Liver (tissue), 9 donors: Measurements from ENCODE around the gene ZFHX2. TPM values are rescaled to one million over a fixed set of nuclear protein-coding genes. Genes with fewer than 3 reads are reported as not detected.

Experiments used
- DNase-seq: peaks from one replicate; pipeline ENCODE4 v3.0.0-alpha.2; 2017; ENCODE audit warnings: low spot score
- H3K27ac ChIP-seq, 2 donors: one replicate each; pipeline ENCODE4 v1.7.0; 2013; ENCODE audit warnings: inconsistent platforms in 2 of 2, low read length in 2 of 2, control low read depth in 1 of 2, low read depth in 1 of 2, mild to moderate bottlenecking in 1 of 2
- H3K27me3 ChIP-seq, 4 donors: one replicate each; pipeline versions ENCODE4 v1.6.1 to v1.7.0; 2013; ENCODE audit warnings: low read length in 3 of 4, inconsistent platforms in 1 of 4, mild to moderate bottlenecking in 1 of 4, moderate library complexity in 1 of 4; ENCODE audit not compliant: control insufficient read depth in 4 of 4, insufficient read depth in 4 of 4
- H3K36me3 ChIP-seq, 4 donors: one replicate each; pipeline versions ENCODE4 v1.6.1 to v1.7.0; 2013; ENCODE audit warnings: low read length in 3 of 4, mild to moderate bottlenecking in 3 of 4, low read depth in 1 of 4, moderate library complexity in 1 of 4; ENCODE audit not compliant: control insufficient read depth in 4 of 4, insufficient read depth in 3 of 4
- H3K4me1 ChIP-seq, 4 donors: one replicate each; pipeline versions ENCODE4 v1.6.1 to v1.7.0; 2013; ENCODE audit warnings: low read length in 3 of 4, mild to moderate bottlenecking in 3 of 4, moderate library complexity in 1 of 4; ENCODE audit not compliant: control insufficient read depth in 4 of 4, insufficient read depth in 4 of 4
- H3K4me3 ChIP-seq, 3 donors: one replicate each; pipeline versions ENCODE4 v1.6.1 to v1.7.0; 2013; ENCODE audit warnings: low read length in 3 of 3, control low read depth in 1 of 3, low read depth in 1 of 3, mild to moderate bottlenecking in 1 of 3
- H3K9ac ChIP-seq, 2 donors: one replicate each; pipeline ENCODE4 v1.7.0; 2013; ENCODE audit warnings: low read length in 2 of 2, mild to moderate bottlenecking in 2 of 2, moderate library complexity in 2 of 2, control low read depth in 1 of 2, low read depth in 1 of 2
- H3K9me3 ChIP-seq, 4 donors: one replicate each; pipeline versions ENCODE4 v1.6.1 to v1.7.0; 2013; ENCODE audit warnings: low read length in 3 of 4; ENCODE audit not compliant: control insufficient read depth in 4 of 4
- EGR1 ChIP-seq, 2 donors: IDR thresholded peaks; 2 replicates each; pipeline ENCODE4 v1.6.1; 2016 to 2018; ENCODE audit warnings: antibody characterized with exemption in 2 of 2, low read depth in 2 of 2
- FOXA1 ChIP-seq: IDR thresholded peaks from 2 replicates; pipeline ENCODE4 v1.6.1; 2016; ENCODE audit warnings: antibody characterized with exemption
- FOXA2 ChIP-seq: IDR thresholded peaks from 2 replicates; pipeline ENCODE4 v1.6.1; 2016; ENCODE audit warnings: antibody characterized with exemption
- GABPA ChIP-seq, 2 donors: IDR thresholded peaks in 1 of 2; conservative IDR thresholded peaks in 1 of 2; 2 replicates each; pipeline ENCODE4 v1.6.1; 2016; ENCODE audit warnings: antibody characterized with exemption in 2 of 2, mild to moderate bottlenecking in 1 of 2, moderate library complexity in 1 of 2
- HNF4A ChIP-seq, 2 donors: conservative IDR thresholded peaks; 2 replicates each; pipeline ENCODE4 v1.6.1; 2016; ENCODE audit warnings: antibody characterized with exemption in 2 of 2, mild to moderate bottlenecking in 2 of 2
- HNF4G ChIP-seq: IDR thresholded peaks from 2 replicates; pipeline ENCODE4 v1.6.1; 2016; ENCODE audit warnings: antibody characterized with exemption
- JUND ChIP-seq, 2 donors: IDR thresholded peaks; 2 replicates each; pipeline ENCODE4 v1.6.1; 2016; ENCODE audit warnings: antibody characterized with exemption in 2 of 2
- NR2F2 ChIP-seq: IDR thresholded peaks from 2 replicates; pipeline ENCODE4 v1.6.1; 2016; ENCODE audit warnings: antibody characterized with exemption
- RAD21 ChIP-seq, 2 donors: IDR thresholded peaks; 2 replicates each; pipeline ENCODE4 v1.6.1; 2016; ENCODE audit warnings: antibody characterized with exemption in 2 of 2, mild to moderate bottlenecking in 2 of 2
- REST ChIP-seq: IDR thresholded peaks from 2 replicates; pipeline ENCODE4 v1.6.1; 2016; ENCODE audit warnings: antibody characterized with exemption, mild to moderate bottlenecking
- RXRA ChIP-seq, 2 donors: IDR thresholded peaks; 2 replicates each; pipeline ENCODE4 v1.6.1; 2017 to 2018; ENCODE audit warnings: antibody characterized with exemption in 2 of 2, mild to moderate bottlenecking in 1 of 2
- SP1 ChIP-seq: IDR thresholded peaks from 2 replicates; pipeline ENCODE4 v1.6.1; 2018; ENCODE audit warnings: antibody characterized with exemption, mild to moderate bottlenecking
- YY1 ChIP-seq: IDR thresholded peaks from 2 replicates; pipeline ENCODE4 v1.6.1; 2016; ENCODE audit warnings: antibody characterized with exemption, mild to moderate bottlenecking
- ZBTB33 ChIP-seq: IDR thresholded peaks from 2 replicates; pipeline ENCODE4 v1.6.1; 2016; ENCODE audit warnings: antibody characterized with exemption
- WGBS: extraction: QIAGEN DNeasy Blood & Tissue Kit; methylation state at CpG from one replicate; pipeline ENCODE4 v1.1.7; 2013; 5-methylcytosine and 5-hydroxymethylcytosine counted together
- polyA plus RNA-seq, 2 donors: library from polyadenylated mRNA; stranded (reverse) in 1 of 2; unstranded in 1 of 2; fragments of 200-250 nt in 1 of 2; fragments of >200 nt in 1 of 2; fragmentation: Nextera tagmentation in 1 of 2; extraction: Ambion mirVana in 1 of 2; gene quantifications; one replicate each; pipeline versions ENCODE4 v1.2.1 to v1.2.3, GENCODE V29; 2013 to 2015
- total RNA-seq, 2 donors: library from RNA; depleted of rRNA; stranded (reverse); fragments of >200 nt; gene quantifications; one replicate each; pipeline ENCODE4 v1.2.3, GENCODE V29; 2014
- TF ChIP-seq, protein P1 (sequence below): IDR thresholded peaks from 2 replicates; pipeline ENCODE4 v1.6.1; 2016; ENCODE audit warnings: antibody characterized with exemption
- TF ChIP-seq, protein P2 (sequence below): fragments of 150-350 bp; IDR thresholded peaks from 2 replicates; pipeline ENCODE4 v1.5.1; 2017; ENCODE audit warnings: improper control_type of control experiment, low read depth, low read length; ENCODE audit not compliant: missing input control
- donor health status: healthy.
- donor health status: healthy.
- donor health status: healthy.
- donor health status: healthy.
- donor health status: healthy.

Gene ZFHX2
- total and polyA plus RNA-seq, 4 donors = 0.06 to 0.14 (median 0.10) TPM

- Histone ChIP-seq H3K9ac (no peak overlapping the region), H3K9me3 (no peaks in the 10 kb centered on the region), H3K27ac (no peak overlapping the region), H3K36me3 (no peaks in the 10 kb centered on the region), H3K4me1 (no peaks in the 10 kb centered on the region), H3K4me3 (no peak overlapping the region), H3K27me3 (no peaks in the 10 kb centered on the region)
- DNase-seq = no peak
- TF ChIP-seq YY1 = no peak
- TF ChIP-seq HNF4A (conservative IDR thresholded peaks at IDR 0.05) = no peak
- no peak for TF ChIP-seq RXRA (IDR thresholded peaks at IDR 0.05)
- TF ChIP-seq RAD21 (IDR thresholded peaks at IDR 0.05) = no peak
- no peak for TF ChIP-seq REST
- no peak for TF ChIP-seq HNF4G
- TF ChIP-seq EGR1 (IDR thresholded peaks at IDR 0.05; ENCODE audit: low read depth in 2 of 2) = no peak
- TF ChIP-seq FOXA2 = no peak
- TF ChIP-seq JUND (IDR thresholded peaks at IDR 0.05) = no peak
- TF ChIP-seq GABPA (IDR thresholded peaks at IDR 0.05 in 1 of 2, conservative IDR thresholded peaks at IDR 0.05 in 1 of 2) = no peak
- TF ChIP-seq SP1 = no peak
Observed at GRCh38 chr14:23492618-23493272, 58.8 kb downstream of the ZFHX2 start.

- H3K4me3 ChIP-seq = no peak overlapping the region
- 93% methylated on average over 7 of the region's 7 CpGs for WGBS
- no peaks in the 10 kb centered on the region for H3K9me3 ChIP-seq
- H3K9ac ChIP-seq = no peak overlapping the region
- H3K4me1 ChIP-seq = no peaks in the 10 kb centered on the region
- no peaks in the 10 kb centered on the region for H3K27me3 ChIP-seq
- no peak for DNase-seq
- no peak overlapping the region for H3K27ac ChIP-seq
- H3K36me3 ChIP-seq = peaks cover 0 to 10% (median 4%) of the 10 kb centered on the region in 4 donors
- no peak for TF ChIP-seq FOXA2
- TF ChIP-seq, protein P1, sequence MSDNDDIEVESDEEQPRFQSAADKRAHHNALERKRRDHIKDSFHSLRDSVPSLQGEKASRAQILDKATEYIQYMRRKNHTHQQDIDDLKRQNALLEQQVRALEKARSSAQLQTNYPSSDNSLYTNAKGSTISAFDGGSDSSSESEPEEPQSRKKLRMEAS = no peak
- no peak for TF ChIP-seq JUND (IDR thresholded peaks at IDR 0.05)
- no peak for TF ChIP-seq YY1
- no peak for TF ChIP-seq EGR1 (IDR thresholded peaks at IDR 0.05; ENCODE audit: low read depth in 2 of 2)
- no peak for TF ChIP-seq GABPA (IDR thresholded peaks at IDR 0.05 in 1 of 2, conservative IDR thresholded peaks at IDR 0.05 in 1 of 2)
- TF ChIP-seq NR2F2 = no peak
Observed at GRCh38 chr14:23487216-23487615, 64.3 kb downstream of the ZFHX2 start.

DNA sequence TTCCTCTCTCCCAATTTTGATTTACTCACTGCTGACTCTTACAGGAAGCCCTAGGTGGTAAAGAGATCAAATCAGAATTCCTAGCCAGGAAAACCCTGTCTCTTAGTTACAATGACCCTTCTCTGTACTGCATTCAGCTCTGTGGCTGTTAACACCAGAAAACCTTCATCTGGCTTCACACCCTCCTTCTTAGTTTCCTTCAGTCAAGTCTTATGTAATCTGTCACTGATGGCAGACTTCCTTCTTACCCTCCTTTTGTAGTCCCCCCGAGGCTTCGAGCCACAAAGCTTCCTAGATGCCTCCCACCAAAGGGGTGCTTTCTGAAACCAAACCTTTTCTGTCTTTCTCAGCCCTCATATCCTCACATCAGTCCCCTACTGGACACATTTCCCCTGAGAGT lies 65.5 kb downstream of the ZFHX2 start:
- 78% methylated on average over 2 of the region's 2 CpGs for WGBS
- Histone ChIP-seq H3K36me3 (peaks cover 0 to 10% (median 4%) of the 10 kb centered on the region in 4 donors), H3K9me3 (no peaks in the 10 kb centered on the region)
- TF ChIP-seq REST = no peak
- no peak for TF ChIP-seq FOXA2
- no peak for TF ChIP-seq NR2F2
- no peak for TF ChIP-seq FOXA1
- no peak for TF ChIP-seq ZBTB33
- TF ChIP-seq HNF4G = no peak
- TF ChIP-seq JUND (IDR thresholded peaks at IDR 0.05) = no peak
- TF ChIP-seq RAD21 (IDR thresholded peaks at IDR 0.05) = no peak
- TF ChIP-seq, protein P2, sequence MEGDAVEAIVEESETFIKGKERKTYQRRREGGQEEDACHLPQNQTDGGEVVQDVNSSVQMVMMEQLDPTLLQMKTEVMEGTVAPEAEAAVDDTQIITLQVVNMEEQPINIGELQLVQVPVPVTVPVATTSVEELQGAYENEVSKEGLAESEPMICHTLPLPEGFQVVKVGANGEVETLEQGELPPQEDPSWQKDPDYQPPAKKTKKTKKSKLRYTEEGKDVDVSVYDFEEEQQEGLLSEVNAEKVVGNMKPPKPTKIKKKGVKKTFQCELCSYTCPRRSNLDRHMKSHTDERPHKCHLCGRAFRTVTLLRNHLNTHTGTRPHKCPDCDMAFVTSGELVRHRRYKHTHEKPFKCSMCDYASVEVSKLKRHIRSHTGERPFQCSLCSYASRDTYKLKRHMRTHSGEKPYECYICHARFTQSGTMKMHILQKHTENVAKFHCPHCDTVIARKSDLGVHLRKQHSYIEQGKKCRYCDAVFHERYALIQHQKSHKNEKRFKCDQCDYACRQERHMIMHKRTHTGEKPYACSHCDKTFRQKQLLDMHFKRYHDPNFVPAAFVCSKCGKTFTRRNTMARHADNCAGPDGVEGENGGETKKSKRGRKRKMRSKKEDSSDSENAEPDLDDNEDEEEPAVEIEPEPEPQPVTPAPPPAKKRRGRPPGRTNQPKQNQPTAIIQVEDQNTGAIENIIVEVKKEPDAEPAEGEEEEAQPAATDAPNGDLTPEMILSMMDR = no peak
- no peak for TF ChIP-seq GABPA (IDR thresholded peaks at IDR 0.05 in 1 of 2, conservative IDR thresholded peaks at IDR 0.05 in 1 of 2)
- no peak for TF ChIP-seq RXRA (IDR thresholded peaks at IDR 0.05)

More for the DNA sequence above, 65.5 kb downstream of the ZFHX2 start:
- no peak for DNase-seq
- Histone ChIP-seq H3K9ac (no peak overlapping the region), H3K27ac (no peak overlapping the region), H3K4me3 (no peak overlapping the region), H3K27me3 (no peaks in the 10 kb centered on the region), H3K4me1 (no peaks in the 10 kb centered on the region)
